HG03097 (cell line): ENCODE data around the gene SMCR8.
"Not testable (repeated sequence)": the region's sequence is repeated elsewhere in the genome, so short reads cannot be mapped to it uniquely, and the experiment has no call there.

Experiments used
- ATAC-seq: cut with Tn5 transposase; IDR thresholded peaks from one replicate; pipeline ENCODE4 v1.9.1; 2021; ENCODE audit not compliant: unreplicated experiment, low FRiP score

The SMCR8 gene

GRCh38 chr17:18344021-18344420, 28.9 kb downstream of the SMCR8 start:
- no peak for ATAC-seq

GRCh38 chr17:18353541-18353940, 38.4 kb downstream of the SMCR8 start:
- ATAC-seq: no peak

GRCh38 chr17:18356624-18357023, 41.5 kb downstream of the SMCR8 start:
- no peak for ATAC-seq

GRCh38 chr17:18360518-18360917, 45.4 kb downstream of the SMCR8 start:
- ATAC-seq: no peak

GRCh38 chr17:18361837-18362697, 47.0 kb downstream of the SMCR8 start:
- no peak for ATAC-seq

- ATAC-seq: peak; percentile 12
Observed at GRCh38 chr17:18362698-18363100, 47.6 kb downstream of the SMCR8 start.

GRCh38 chr17:18363101-18364049, 48.3 kb downstream of the SMCR8 start, which contains the start of gene SHMT1:
TSS of gene SHMT1 (minus strand) at chr17:18363550. CDS start at chr17:18355981, 7,569 bp downstream.
- peak; percentile 92 for ATAC-seq

GRCh38 chr17:18364166-18364565, 49.1 kb downstream of the SMCR8 start:
- ATAC-seq: no peak

- ATAC-seq: no peak
Observed at GRCh38 chr17:18368946-18369345, 53.9 kb downstream of the SMCR8 start.

GRCh38 chr17:18370761-18371160, 55.7 kb downstream of the SMCR8 start:
- no peak for ATAC-seq

- ATAC-seq: no peak
Observed at GRCh38 chr17:18371455-18371854, 56.4 kb downstream of the SMCR8 start.

- not testable (repeated sequence) for ATAC-seq
Observed at GRCh38 chr17:18373181-18373580, 58.1 kb downstream of the SMCR8 start.

- ATAC-seq: no peak
Observed at GRCh38 chr17:18374216-18374615, 59.1 kb downstream of the SMCR8 start.
